GM21423 (cell line): ENCODE data around the gene FAM111B.
"Not testable (repeated sequence)": the region's sequence is repeated elsewhere in the genome, so short reads cannot be mapped to it uniquely, and the experiment has no call there.

Experiments used
- ATAC-seq: cut with Tn5 transposase; IDR thresholded peaks from one replicate; pipeline ENCODE4 v1.9.1; 2021; ENCODE audit warnings: mild to moderate bottlenecking, moderate library complexity; ENCODE audit not compliant: unreplicated experiment

The FAM111B gene, protein sequence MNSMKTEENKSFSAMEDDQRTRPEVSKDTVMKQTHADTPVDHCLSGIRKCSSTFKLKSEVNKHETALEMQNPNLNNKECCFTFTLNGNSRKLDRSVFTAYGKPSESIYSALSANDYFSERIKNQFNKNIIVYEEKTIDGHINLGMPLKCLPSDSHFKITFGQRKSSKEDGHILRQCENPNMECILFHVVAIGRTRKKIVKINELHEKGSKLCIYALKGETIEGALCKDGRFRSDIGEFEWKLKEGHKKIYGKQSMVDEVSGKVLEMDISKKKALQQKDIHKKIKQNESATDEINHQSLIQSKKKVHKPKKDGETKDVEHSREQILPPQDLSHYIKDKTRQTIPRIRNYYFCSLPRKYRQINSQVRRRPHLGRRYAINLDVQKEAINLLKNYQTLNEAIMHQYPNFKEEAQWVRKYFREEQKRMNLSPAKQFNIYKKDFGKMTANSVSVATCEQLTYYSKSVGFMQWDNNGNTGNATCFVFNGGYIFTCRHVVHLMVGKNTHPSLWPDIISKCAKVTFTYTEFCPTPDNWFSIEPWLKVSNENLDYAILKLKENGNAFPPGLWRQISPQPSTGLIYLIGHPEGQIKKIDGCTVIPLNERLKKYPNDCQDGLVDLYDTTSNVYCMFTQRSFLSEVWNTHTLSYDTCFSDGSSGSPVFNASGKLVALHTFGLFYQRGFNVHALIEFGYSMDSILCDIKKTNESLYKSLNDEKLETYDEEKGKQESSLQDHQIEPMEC

GRCh38 chr11:59106363-59107336 lies at the start of gene FAM111B:
Gene FAM111B, plus strand, starts transcription at chr11:59107237. Its CDS starts 2,389 bp downstream, at chr11:59109626.
- peak; percentile 64 for ATAC-seq

- ATAC-seq = peak; percentile 82
These were observed 48.7 kb upstream of the FAM111B start for GRCh38 chr11:59058120-59059033.

- not testable (repeated sequence) for ATAC-seq
These were observed 46.9 kb upstream of the FAM111B start for GRCh38 chr11:59060096-59060495.

DNA sequence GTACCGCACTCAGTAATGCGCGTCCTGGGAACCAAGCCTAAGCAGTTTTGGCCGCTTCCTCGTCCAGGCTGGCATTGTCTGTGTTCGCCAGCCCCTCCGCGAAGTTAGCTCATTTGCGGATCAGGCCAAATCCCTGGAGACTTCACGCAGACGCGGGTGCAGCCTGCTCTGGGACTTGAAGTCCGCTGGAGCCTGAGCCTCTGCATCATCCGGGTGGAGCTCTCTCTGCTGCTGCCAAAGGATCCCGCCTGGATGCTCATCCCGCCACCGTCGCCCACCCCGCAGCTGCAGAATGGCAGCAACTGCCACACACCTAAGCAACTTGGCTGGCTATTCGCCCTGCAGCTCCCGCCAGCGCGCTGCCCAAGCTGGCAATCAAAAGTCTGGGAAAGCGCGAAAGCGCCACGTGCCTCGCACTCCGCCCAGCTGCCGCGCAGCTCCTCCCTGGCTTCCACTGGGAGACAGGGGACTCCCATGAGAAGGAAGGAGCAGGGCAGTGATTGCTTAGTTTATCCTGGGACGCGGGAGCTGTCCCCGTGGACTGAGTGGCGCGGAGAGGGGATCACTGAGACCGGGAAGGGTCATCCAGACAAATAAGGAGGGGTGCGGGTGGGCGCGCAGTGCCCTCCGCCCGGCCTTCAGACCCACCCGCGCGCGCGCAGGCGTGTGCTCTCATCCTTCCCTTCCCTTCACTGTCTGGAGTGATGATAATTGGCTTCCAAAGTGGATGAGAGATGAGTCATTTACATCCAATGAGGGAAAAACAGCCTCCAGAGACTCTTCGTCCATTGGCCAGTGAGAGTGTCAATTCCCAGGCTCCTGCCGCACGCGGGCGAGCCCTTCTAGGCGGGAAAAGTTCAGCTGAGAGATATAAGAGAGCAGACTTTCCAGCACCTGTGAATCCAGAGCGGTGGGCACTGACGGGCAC lies 44.2 kb upstream of the FAM111B start:
- ATAC-seq = no peak

GRCh38 chr11:59063996-59064727 lies 42.9 kb upstream of the FAM111B start:
- ATAC-seq = not testable (repeated sequence)

- no peak for ATAC-seq
These were observed 38.0 kb upstream of the FAM111B start for GRCh38 chr11:59069087-59069486.

DNA sequence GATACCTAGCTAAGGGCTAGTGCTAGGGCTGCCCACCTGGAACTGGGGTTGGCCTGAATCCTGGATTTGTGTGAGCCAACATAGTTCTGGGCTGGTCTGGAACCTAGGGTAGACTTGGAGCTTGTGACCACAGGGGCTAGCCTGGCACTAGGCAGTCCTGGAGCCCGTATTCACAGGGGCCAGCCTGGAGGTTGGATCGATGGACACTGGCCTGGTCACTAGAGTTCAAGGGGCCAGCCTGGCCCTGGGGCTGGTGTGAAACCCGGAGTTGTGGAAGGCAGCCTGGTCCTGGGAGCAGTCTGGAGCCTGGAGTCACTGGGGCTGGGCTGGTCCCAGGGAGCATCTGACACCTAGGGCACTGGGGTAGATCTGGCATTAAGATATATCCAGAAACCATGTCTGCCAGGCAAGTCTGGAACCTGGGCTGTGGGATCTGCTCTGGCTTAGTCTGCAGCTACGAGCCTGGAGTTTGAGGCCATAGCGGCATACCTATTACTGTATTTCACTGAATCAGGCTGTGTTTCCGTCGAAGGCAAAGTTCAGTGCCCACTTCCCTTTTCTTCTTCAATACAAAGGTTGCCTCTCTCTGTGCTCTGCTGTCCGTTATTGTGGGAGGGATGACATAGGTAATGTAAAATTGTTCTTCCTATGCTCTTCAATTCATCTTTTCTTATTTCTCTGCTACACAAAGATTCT lies 30.0 kb upstream of the FAM111B start:
- peak; percentile 92 for ATAC-seq

- ATAC-seq = peak; percentile 40
These were observed 28.6 kb upstream of the FAM111B start for GRCh38 chr11:59078435-59078834.

GRCh38 chr11:59079086-59079485 lies 28.0 kb upstream of the FAM111B start:
- ATAC-seq = no peak

DNA sequence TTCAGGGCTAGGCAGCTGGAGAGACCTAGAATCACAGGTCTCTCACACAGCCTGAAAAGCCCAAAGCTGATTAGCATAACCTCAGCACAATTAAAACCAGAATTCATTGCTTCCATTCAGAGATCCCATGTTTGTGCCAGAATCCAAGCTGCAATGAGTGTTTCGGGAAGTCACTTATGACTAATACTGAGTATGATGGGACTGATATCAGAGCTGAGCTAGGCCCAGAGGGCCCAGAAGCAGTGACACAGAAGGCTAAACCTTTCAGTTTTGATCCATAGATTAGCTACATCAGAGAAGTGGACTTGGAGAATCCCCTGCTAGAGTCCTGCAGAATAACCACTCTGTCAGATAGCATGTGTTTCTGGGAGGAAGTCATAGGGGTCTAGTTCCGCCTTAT lies 26.6 kb upstream of the FAM111B start:
- ATAC-seq = not testable (repeated sequence)

- ATAC-seq = not testable (repeated sequence)
These were observed 25.5 kb upstream of the FAM111B start for GRCh38 chr11:59081430-59082020.

GRCh38 chr11:59086007-59086406 lies 21.0 kb upstream of the FAM111B start, which contains the start of gene GLYATL1B:
Gene GLYATL1B, plus strand, starts transcription at chr11:59086307. Its CDS starts 0 bp downstream, at chr11:59086307.
- ATAC-seq = not testable (repeated sequence)

GRCh38 chr11:59088162-59088561 lies 18.9 kb upstream of the FAM111B start:
- no peak for ATAC-seq

GRCh38 chr11:59093576-59093975 lies 13.5 kb upstream of the FAM111B start:
- not testable (repeated sequence) for ATAC-seq

DNA sequence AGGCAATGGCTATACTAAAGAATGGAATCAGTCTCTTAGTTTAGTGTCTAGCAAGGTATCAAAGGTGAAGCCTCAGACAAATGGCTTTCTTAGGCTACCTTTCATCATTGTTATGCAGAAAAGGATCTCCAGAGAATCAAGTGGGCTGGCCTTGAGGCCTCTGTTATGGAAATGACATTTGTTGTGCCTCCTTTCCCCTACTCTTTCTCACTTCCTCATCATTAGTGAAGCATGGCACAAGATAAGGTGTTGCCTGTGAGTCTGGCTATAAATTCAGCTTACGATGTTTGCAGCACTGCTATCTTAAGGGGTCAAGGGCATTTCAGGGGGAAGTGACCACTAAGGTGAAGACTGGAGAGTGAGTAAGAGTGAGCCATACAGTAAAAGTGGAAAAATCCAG lies 11.8 kb upstream of the FAM111B start:
- ATAC-seq = peak; percentile 72

DNA sequence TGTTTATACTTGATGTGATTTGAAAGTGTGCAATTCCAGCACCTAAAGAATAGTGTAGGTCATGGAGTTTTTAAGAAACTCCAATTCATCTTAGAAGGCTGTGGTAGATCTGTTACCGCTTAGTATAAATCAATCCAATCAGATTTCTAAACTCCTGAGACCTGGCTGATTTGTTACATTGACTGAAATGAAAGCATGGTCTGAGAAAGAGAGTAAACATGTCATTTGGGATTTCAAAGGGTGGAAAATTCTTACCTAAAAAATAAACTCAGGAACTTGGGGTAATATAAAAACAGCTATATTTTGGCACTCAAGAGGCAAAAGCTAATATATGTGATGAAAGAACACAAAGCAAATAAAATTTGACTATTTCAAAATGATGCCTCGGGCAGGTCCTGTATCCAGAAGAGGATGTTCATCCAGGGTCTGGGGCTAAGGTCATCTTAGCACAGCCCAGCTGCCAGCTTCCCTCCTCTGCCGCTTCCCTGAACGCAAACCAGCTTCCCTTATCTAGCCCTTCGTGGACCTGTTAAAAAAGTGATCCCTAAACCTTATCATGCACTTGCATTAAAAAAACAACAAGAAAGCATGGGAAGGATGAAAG lies 11.0 kb upstream of the FAM111B start:
- not testable (repeated sequence) for ATAC-seq
